Esophagus squamous epithelium (tissue), 4 donors: ENCODE data around the gene ITPKB.

Experiments
- CTCF ChIP-seq, 6 experiments: fragments of 450-650 bp in 4 of 6; fragments of 200-600 bp in 2 of 6; sonication (generic) in 2 of 6; IDR thresholded peaks; one replicate each; pipeline ENCODE4 v1.5.1; 2016 to 2019; ENCODE audit warnings: antibody characterized with exemption in 6 of 6, mild to moderate bottlenecking in 4 of 6, moderate library complexity in 4 of 6
- POLR2A ChIP-seq, 4 donors: fragments of 450-650 bp; IDR thresholded peaks; one replicate each; pipeline ENCODE4 v1.6.1; 2017; ENCODE audit warnings: antibody characterized with exemption in 4 of 4, mild to moderate bottlenecking in 4 of 4, moderate library complexity in 3 of 4

- TF ChIP-seq CTCF (IDR thresholded peaks at IDR 0.05) (no peak), POLR2A (IDR thresholded peaks at IDR 0.05) (no peak)
These were observed 40.4 kb downstream of the ITPKB start for GRCh38 chr1:226698659-226699058.
